CD14-positive monocyte (primary cell): ENCODE measurements around the gene CKM. TPM values are rescaled to one million over a fixed set of nuclear protein-coding genes. Genes with fewer than 3 reads are reported as not detected.

ENCODE experiments used
- DNase-seq, 3 donors: peaks; one replicate each; pipeline ENCODE4 v3.0.0-alpha.2; 2011 to 2022
- H2AFZ ChIP-seq: 2 replicates; pipeline ENCODE4 v1.6.0; 2012; ENCODE audit warnings: mild to moderate bottlenecking, low read depth, low read length, inconsistent platforms; ENCODE audit not compliant: insufficient read depth, poor library complexity, severe bottlenecking
- H3K27ac ChIP-seq, 2 donors: 1 replicate in 1 of 2; 2 replicates in 1 of 2; pipeline ENCODE4 v1.5.1; 2012 to 2013; ENCODE audit warnings: low read length in 2 of 2, control low read depth in 1 of 2, inconsistent platforms in 1 of 2, low read depth in 1 of 2, mild to moderate bottlenecking in 1 of 2
- H3K27me3 ChIP-seq, 2 donors: one replicate each; pipeline versions ENCODE4 v1.6.0 to v1.6.1; 2011 to 2013; ENCODE audit warnings: low read length in 2 of 2; ENCODE audit not compliant: control insufficient read depth in 2 of 2, insufficient read depth in 2 of 2
- H3K36me3 ChIP-seq, 2 donors: replicated peaks in 1 of 2; 1 replicate in 1 of 2; 2 replicates in 1 of 2; pipeline versions ENCODE4 v1.5.1 to v1.6.1; 2012 to 2013; ENCODE audit warnings: low read length in 2 of 2, control low read depth in 1 of 2, inconsistent platforms in 1 of 2, mild to moderate bottlenecking in 1 of 2; ENCODE audit not compliant: insufficient read depth in 2 of 2, control insufficient read depth in 1 of 2
- H3K4me1 ChIP-seq, 2 donors: 1 replicate in 1 of 2; 2 replicates in 1 of 2; pipeline versions ENCODE4 v1.5.1 to v1.6.1; 2012 to 2013; ENCODE audit warnings: low read length in 2 of 2, control low read depth in 1 of 2, inconsistent platforms in 1 of 2, mild to moderate bottlenecking in 1 of 2, moderate library complexity in 1 of 2; ENCODE audit not compliant: insufficient read depth in 2 of 2, control insufficient read depth in 1 of 2
- H3K4me2 ChIP-seq: replicated peaks from 2 replicates; pipeline ENCODE3; 2012; ENCODE audit warnings: low read length, moderate library complexity, mild to moderate bottlenecking; ENCODE audit not compliant: poor library complexity, severe bottlenecking; ENCODE audit errors: extremely low read depth
- H3K4me3 ChIP-seq, 3 experiments: fragments of 200-600 bp in 1 of 3; sonication (generic) in 1 of 3; replicated peaks in 1 of 3; 1 replicate in 2 of 3; 2 replicates in 1 of 3; pipeline ENCODE4 v1.5.1; 2011 to 2013; ENCODE audit warnings: low read length in 3 of 3, mild to moderate bottlenecking in 3 of 3, control low read depth in 2 of 3, low read depth in 2 of 3, inconsistent platforms in 1 of 3, moderate library complexity in 1 of 3
- H3K79me2 ChIP-seq: 2 replicates; pipeline ENCODE4 v1.6.0; 2012; ENCODE audit warnings: mild to moderate bottlenecking, control low read depth, inconsistent platforms, low read length, moderate library complexity; ENCODE audit not compliant: insufficient read depth
- H3K9ac ChIP-seq: 2 replicates; pipeline ENCODE4 v1.6.0; 2017; ENCODE audit warnings: low read length, mild to moderate bottlenecking; ENCODE audit not compliant: insufficient read depth, poor library complexity, severe bottlenecking
- H3K9me3 ChIP-seq, 2 donors: replicated peaks in 1 of 2; 1 replicate in 1 of 2; 2 replicates in 1 of 2; pipeline versions ENCODE4 v1.5.1 to v1.6.1; 2012 to 2013; ENCODE audit warnings: low read length in 2 of 2, control low read depth in 1 of 2; ENCODE audit not compliant: control insufficient read depth in 1 of 2, insufficient read depth in 1 of 2
- H4K20me1 ChIP-seq: 2 replicates; pipeline ENCODE4 v1.6.0; 2012; ENCODE audit warnings: mild to moderate bottlenecking, low read length, control low read depth, moderate library complexity; ENCODE audit not compliant: insufficient read depth
- H3K27ac Mint-ChIP-seq, 7 donors: one replicate each; pipeline ENCODE4 v1.8.0; 2020; ENCODE audit warnings: mild to moderate bottlenecking in 7 of 7, mixed read lengths in 7 of 7, moderate library complexity in 6 of 7, inconsistent platforms in 2 of 7
- H3K27me3 Mint-ChIP-seq, 3 donors: one replicate each; pipeline ENCODE4 v1.8.0; 2021 to 2022; ENCODE audit warnings: low read depth in 3 of 3, mild to moderate bottlenecking in 3 of 3, mixed read lengths in 3 of 3, moderate library complexity in 3 of 3, inconsistent platforms in 1 of 3
- H3K36me3 Mint-ChIP-seq, 2 donors: one replicate each; pipeline ENCODE4 v1.8.0; 2020; ENCODE audit warnings: mixed read lengths in 2 of 2, inconsistent platforms in 1 of 2, mild to moderate bottlenecking in 1 of 2
- H3K4me1 Mint-ChIP-seq: one replicate; pipeline ENCODE4 v1.8.0; 2020; ENCODE audit warnings: mild to moderate bottlenecking, mixed read lengths
- H3K4me3 Mint-ChIP-seq, 2 donors: one replicate each; pipeline ENCODE4 v1.8.0; 2020; ENCODE audit warnings: mild to moderate bottlenecking in 2 of 2, mixed read lengths in 2 of 2, moderate library complexity in 1 of 2
- H3K9me3 Mint-ChIP-seq, 7 donors: one replicate each; pipeline ENCODE4 v1.8.0; 2020 to 2022; ENCODE audit warnings: mixed read lengths in 7 of 7, mild to moderate bottlenecking in 6 of 7, moderate library complexity in 6 of 7, inconsistent platforms in 2 of 7
- whole genome bisulfite sequencing: methylation state at CpG from one replicate; pipeline ENCODE4 v1.1.5; 2013; ENCODE audit warnings: missing lambda C conversion rate; ENCODE audit not compliant: insufficient coverage; 5-methylcytosine and 5-hydroxymethylcytosine counted together
- intact Hi-C, 2 donors: fragments of 100-400 bp; cut with micrococcal nuclease; formaldehyde crosslinking; loops; one replicate each; pipeline versions ENCODE4 v1.15.0 to v1.15.1; 2023
- polyA plus RNA-seq, 3 donors: library from polyadenylated mRNA; depleted of rRNA in 1 of 3; unstranded in 2 of 3; stranded (reverse) in 1 of 3; fragments of 300-500 nt in 2 of 3; fragments of >200 nt in 1 of 3; fragmentation: Illumina TruSeq in 2 of 3; gene quantifications; 1 replicate in 2 of 3; 2 replicates in 1 of 3; pipeline ENCODE4 v1.2.3, GENCODE V29; 2012 to 2021
- TF ChIP-seq, protein P1 (sequence below): fragments of 200-600 bp; IDR thresholded peaks from one replicate; pipeline ENCODE4 v1.8.0; 2022; ENCODE audit warnings: antibody characterized with exemption, mild to moderate bottlenecking

Gene CKM
- polyA plus RNA-seq, 3 donors, result 0.17 to 0.50 (median 0.24) TPM

GRCh38 chr19:45278087-45278486 is 44.6 kb downstream of the CKM start:
- TF ChIP-seq, protein P1, sequence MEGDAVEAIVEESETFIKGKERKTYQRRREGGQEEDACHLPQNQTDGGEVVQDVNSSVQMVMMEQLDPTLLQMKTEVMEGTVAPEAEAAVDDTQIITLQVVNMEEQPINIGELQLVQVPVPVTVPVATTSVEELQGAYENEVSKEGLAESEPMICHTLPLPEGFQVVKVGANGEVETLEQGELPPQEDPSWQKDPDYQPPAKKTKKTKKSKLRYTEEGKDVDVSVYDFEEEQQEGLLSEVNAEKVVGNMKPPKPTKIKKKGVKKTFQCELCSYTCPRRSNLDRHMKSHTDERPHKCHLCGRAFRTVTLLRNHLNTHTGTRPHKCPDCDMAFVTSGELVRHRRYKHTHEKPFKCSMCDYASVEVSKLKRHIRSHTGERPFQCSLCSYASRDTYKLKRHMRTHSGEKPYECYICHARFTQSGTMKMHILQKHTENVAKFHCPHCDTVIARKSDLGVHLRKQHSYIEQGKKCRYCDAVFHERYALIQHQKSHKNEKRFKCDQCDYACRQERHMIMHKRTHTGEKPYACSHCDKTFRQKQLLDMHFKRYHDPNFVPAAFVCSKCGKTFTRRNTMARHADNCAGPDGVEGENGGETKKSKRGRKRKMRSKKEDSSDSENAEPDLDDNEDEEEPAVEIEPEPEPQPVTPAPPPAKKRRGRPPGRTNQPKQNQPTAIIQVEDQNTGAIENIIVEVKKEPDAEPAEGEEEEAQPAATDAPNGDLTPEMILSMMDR, result no peak
- no peak overlapping the region for H3K4me3 Mint-ChIP-seq
- Histone ChIP-seq H3K36me3 (peaks cover 37 to 82% of the 10 kb centered on the region in 2 donors), H3K4me3 (no peak overlapping the region), H3K79me2 (no peaks in the 10 kb centered on the region), H3K9ac (no peak overlapping the region), H2AFZ (no peak overlapping the region), H3K4me1 (peaks cover 6 to 11% of the 10 kb centered on the region in 2 donors), H3K27ac (no peak overlapping the region), H3K9me3 (no peaks in the 10 kb centered on the region), H3K27me3 (no peaks in the 10 kb centered on the region), H3K4me2 (no peak overlapping the region), H4K20me1 (no peaks in the 10 kb centered on the region)
- H3K9me3 Mint-ChIP-seq, result no peaks in the 10 kb centered on the region
- 100% methylated on average over 7 of the region's 10 CpGs for WGBS
- H3K27me3 Mint-ChIP-seq, result no peaks in the 10 kb centered on the region
- no peak for DNase-seq
- peaks cover 62 to 86% of the 10 kb centered on the region in 2 donors for H3K36me3 Mint-ChIP-seq
- peaks cover 7% of the 10 kb centered on the region for H3K4me1 Mint-ChIP-seq
- intact Hi-C loops, result no loop called here
- no peak overlapping the region for H3K27ac Mint-ChIP-seq

DNA sequence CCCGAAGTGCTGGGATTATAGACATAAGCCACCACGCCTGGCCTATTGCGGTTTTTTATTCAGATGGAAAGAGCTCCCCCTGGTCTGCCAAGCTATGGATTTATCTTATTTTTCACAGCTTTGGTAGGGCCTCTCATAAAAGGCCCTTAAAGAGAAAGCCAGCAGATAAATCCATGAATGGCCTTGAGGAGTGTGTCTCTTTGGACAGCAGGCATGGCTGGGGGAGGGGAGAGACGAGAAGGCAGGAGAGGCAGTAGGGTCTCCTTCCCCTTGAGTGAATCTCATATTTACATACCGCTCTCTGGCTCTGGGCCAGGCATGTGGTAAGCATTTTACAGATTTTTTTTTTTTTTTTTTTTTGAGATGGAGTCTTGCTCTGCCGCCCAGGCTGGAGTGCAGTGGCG is 46.4 kb downstream of the CKM start:
- TF ChIP-seq, protein P1, result no peak
- Mint-ChIP-seq H3K4me3 (no peak overlapping the region), H3K36me3 (peaks cover 76 to 91% of the 10 kb centered on the region in 2 donors), H3K9me3 (no peaks in the 10 kb centered on the region), H3K27me3 (no peaks in the 10 kb centered on the region), H3K27ac (peak overlapping the region in 2 of 7 donors; percentile 5 to 6), H3K4me1 (peaks cover 4% of the 10 kb centered on the region)
- H3K27me3 ChIP-seq, result no peaks in the 10 kb centered on the region
- H3K79me2 ChIP-seq, result no peaks in the 10 kb centered on the region
- no peaks in the 10 kb centered on the region for H4K20me1 ChIP-seq
- no peak overlapping the region for H3K9ac ChIP-seq
- H2AFZ ChIP-seq, result no peak overlapping the region
- no peak overlapping the region for H3K27ac ChIP-seq
- WGBS, result 93% methylated on average over 3 of the region's 7 CpGs
- H3K9me3 ChIP-seq, result no peaks in the 10 kb centered on the region
- intact Hi-C loops, result no loop called here
- DNase-seq, result no peak
- H3K4me3 ChIP-seq, result no peak overlapping the region
- H3K4me1 ChIP-seq, result peaks cover 0 to 6% of the 10 kb centered on the region in 2 donors
- peaks cover 47 to 92% of the 10 kb centered on the region in 2 donors for H3K36me3 ChIP-seq
- H3K4me2 ChIP-seq, result no peak overlapping the region
